Measurements from ENCODE around the gene LRRC4.

- TF ChIP-seq ELF4 (IDR thresholded peaks at IDR 0.05) (no peak), FOXM1 (IDR thresholded peaks at IDR 0.05; ENCODE audit: borderline replicate concordance) (no peak), ZNF384 (IDR thresholded peaks at IDR 0.05) (no peak), BHLHE40 (IDR thresholded peaks at IDR 0.05; ENCODE audit: borderline replicate concordance) (no peak), TARDBP (IDR thresholded peaks at IDR 0.05) (no peak), PKNOX1 (IDR thresholded peaks at IDR 0.05) (no peak), SP1 (IDR thresholded peaks at IDR 0.05) (no peak), L3MBTL2 (conservative IDR thresholded peaks at IDR 0.05) (no peak), SUZ12 (IDR thresholded peaks at IDR 0.05) (no peak), HDGF (IDR thresholded peaks at IDR 0.05; ENCODE audit: borderline replicate concordance) (no peak), LEF1 (IDR thresholded peaks at IDR 0.05; ENCODE audit: borderline replicate concordance) (no peak), NFRKB (IDR thresholded peaks at IDR 0.05) (no peak)
Measured at GRCh38 chr7:128037880-128038619, 6.8 kb upstream of the LRRC4 start.
